Measurements from ENCODE around the gene RUNX3. TPM values are rescaled to one million over a fixed set of nuclear protein-coding genes. Genes with fewer than 3 reads are reported as not detected.

RUNX3 gene
- total and polyA plus RNA-seq, 2 of the 8 experiments (the other 6 are each of a cell fraction or from before 2014, with no cell fraction given): 0.62 to 0.82 TPM

- no peak for FAIRE-seq
- WGBS, 2 experiments (ENCODE audit: extremely low coverage in 1 of 2, insufficient coverage in 1 of 2, insufficient read length in 1 of 2, insufficient replicate concordance in 2 of 2, low coverage in 1 of 2, low lambda C conversion rate in 2 of 2, missing lambda C conversion rate in 1 of 2): 88% methylated on average over 4 of the region's 4 CpGs; no CpG with 5 or more reads in 1 of the 2 experiments
- H3K4me2 ChIP-seq (ENCODE audit: insufficient read depth in 1 of 2, low read depth in 2 of 2, low read length in 2 of 2): no peak overlapping the region
- no peak for TF ChIP-seq GTF2F1 (IDR thresholded peaks at IDR 0.05; ENCODE audit: borderline replicate concordance, low read depth, low read length)
- TF ChIP-seq SUZ12 (IDR thresholded peaks at IDR 0.05; ENCODE audit: low read length): no peak
- TF ChIP-seq CBX5 (IDR thresholded peaks at IDR 0.05; ENCODE audit: low read depth, low read length): no peak
- no peak for TF ChIP-seq KDM4A (IDR thresholded peaks at IDR 0.05; ENCODE audit: low read depth, low read length, severe bottlenecking)
- no peak for TF ChIP-seq JUND (IDR thresholded peaks at IDR 0.05; ENCODE audit: low read length)
- TF ChIP-seq ATF3 (IDR thresholded peaks at IDR 0.05; ENCODE audit: insufficient read depth, low read depth, low read length): no peak
- TF ChIP-seq ASH2L (IDR thresholded peaks at IDR 0.05; ENCODE audit: low read length): no peak
- no peak for TF ChIP-seq MAFK (IDR thresholded peaks at IDR 0.05; ENCODE audit: low read depth, low read length)
- no peak for TF ChIP-seq EZH2 (IDR thresholded peaks at IDR 0.05; ENCODE audit: low read depth, low read length, severe bottlenecking)
- TF ChIP-seq BACH1 (IDR thresholded peaks at IDR 0.05; ENCODE audit: low read length): no peak
- no peak for TF ChIP-seq SIRT6 (IDR thresholded peaks at IDR 0.05; ENCODE audit: low read length)
- no peak for TF ChIP-seq YY1 (IDR thresholded peaks at IDR 0.05; ENCODE audit: low read depth, low read length)
- no peak for TF ChIP-seq POLR2AphosphoS5 (IDR thresholded peaks at IDR 0.05; ENCODE audit: low read depth, low read length)
- TF ChIP-seq RFX5 (IDR thresholded peaks at IDR 0.05; ENCODE audit: borderline replicate concordance, low read depth, low read length): no peak
- TF ChIP-seq PHF8 (conservative IDR thresholded peaks at IDR 0.05; ENCODE audit: low read depth, low read length): no peak
These were observed 34.6 kb downstream of the RUNX3 start for GRCh38 chr1:24895511-24895910.

More at GRCh38 chr1:24895511-24895910, 34.6 kb downstream of the RUNX3 start:
- Histone ChIP-seq H3K9ac (replicated peaks in 1 of 4; ENCODE audit: extremely low read depth in 1 of 4, low read depth in 3 of 4, low read length in 3 of 4) (no peak overlapping the region), H2BK5ac (ENCODE audit: low read depth, low read length) (no peak overlapping the region), H3K79me2 (ENCODE audit: control insufficient read depth in 1 of 2, insufficient read depth in 2 of 2, low read length in 2 of 2) (no peaks in the 10 kb centered on the region), H3K23me2 (ENCODE audit: low read depth, low read length) (no peaks in the 10 kb centered on the region), H4K20me1 (replicated peaks in 1 of 2; ENCODE audit: control insufficient read depth in 1 of 2, insufficient read depth in 2 of 2, low read length in 2 of 2) (no peaks in the 10 kb centered on the region), H2AK5ac (ENCODE audit: low read depth, low read length) (no peak overlapping the region), H3K14ac (ENCODE audit: insufficient read length) (no peak overlapping the region), H4K5ac (ENCODE audit: insufficient read length, low read depth, low read length) (no peak overlapping the region), H3K23ac (ENCODE audit: insufficient read length) (no peak overlapping the region), H3K4me1 (replicated peaks in 1 of 4; ENCODE audit: control insufficient read depth in 3 of 4, insufficient read depth in 4 of 4, low read length in 3 of 4) (no peaks in the 10 kb centered on the region), H2BK20ac (ENCODE audit: low read length) (no peak overlapping the region), H4K8ac (ENCODE audit: extremely low read depth, insufficient read depth, low read length) (no peak overlapping the region), H3K27ac (ENCODE audit: low read depth, low read length) (no peak overlapping the region), H3K36me3 (ENCODE audit: control insufficient read depth in 2 of 4, insufficient read depth in 4 of 4, low read length in 3 of 4) (no peaks in the 10 kb centered on the region), H2AFZ (ENCODE audit: low read length) (no peak overlapping the region), H3K79me1 (ENCODE audit: low read depth, low read length) (no peaks in the 10 kb centered on the region), H2BK120ac (replicated peaks; ENCODE audit: low read depth, low read length) (no peak overlapping the region), H3K18ac (ENCODE audit: extremely low read depth, low read length) (no peak overlapping the region), H4K91ac (replicated peaks; ENCODE audit: insufficient read length, low read length) (no peak overlapping the region), H3K9me3 (ENCODE audit: insufficient read depth in 2 of 2, low read depth in 1 of 2, low read length in 1 of 2) (peaks cover 13 to 24% of the 10 kb centered on the region in 2 experiments), H3K4me3 (ENCODE audit: extremely low read depth in 1 of 4, insufficient read depth in 2 of 4, low read depth in 3 of 4, low read length in 4 of 4) (no peak overlapping the region), H3K56ac (replicated peaks; ENCODE audit: insufficient read length, low read depth, low read length) (no peak overlapping the region), H2BK12ac (ENCODE audit: low read depth, low read length) (no peak overlapping the region), H3K27me3 (replicated peaks in 1 of 4; ENCODE audit: control insufficient read depth in 3 of 4, extremely low read depth in 1 of 4, insufficient read depth in 3 of 4, low read length in 3 of 4) (no peaks in the 10 kb centered on the region), H2BK15ac (ENCODE audit: low read length) (no peak overlapping the region), H3K4ac (replicated peaks; ENCODE audit: insufficient read length, low read depth, low read length) (no peak overlapping the region)
- CTCF ChIA-PET (ENCODE audit: partially characterized antibody): interaction anchor here (0.6 to 4.0 kb wide), 2 partner anchors 43 to 79 kb away, joined by 3 to 69 read pairs; no protein-coding TSS in a partner anchor
- POLR2A ChIA-PET (ENCODE audit: partially characterized antibody): no interaction called here
- DNase-seq (ENCODE audit: low read depth in 1 of 2, low spot score in 2 of 2): no peak

Measured in H1 (cell line).